WTC11 (cell line): Measurements from ENCODE around the gene DNAJA4. TPM values are rescaled to one million over a fixed set of nuclear protein-coding genes. Genes with fewer than 3 reads are reported as not detected.

Experiments
- ATAC-seq: fragments of 200-7000 bp; cut with Tn5 transposase; 2 replicates; pipeline ENCODE4 v1.10.0; 2021; ENCODE audit warnings: mild to moderate bottlenecking, moderate library complexity
- CTCF ChIA-PET: fragments of 300-600 bp; sonication (Branson Sonifier 250); formaldehyde crosslinking; loops from one replicate; lab custom pipeline; 2021; ENCODE audit warnings: antibody characterized with exemption; lab: Charles Lee
- POLR2A ChIA-PET: fragments of 350-600 bp; sonication (Branson Sonifier 250); formaldehyde crosslinking; loops from one replicate; lab custom pipeline; 2021; ENCODE audit warnings: antibody characterized with exemption; lab: Charles Lee
- DNase-seq: peaks from one replicate; pipeline ENCODE4 v3.0.0; 2021; ENCODE audit warnings: low spot score
- H3K27ac Mint-ChIP-seq: 2 replicates; pipeline ENCODE4 v1.8.0; 2021; ENCODE audit warnings: mixed read lengths
- H3K27me3 Mint-ChIP-seq: 2 replicates; pipeline ENCODE4 v1.8.0; 2021; ENCODE audit warnings: low read depth, mild to moderate bottlenecking, moderate library complexity, mixed read lengths
- H3K36me3 Mint-ChIP-seq: 2 replicates; pipeline ENCODE4 v1.8.0; 2021; ENCODE audit warnings: mixed read lengths
- H3K4me1 Mint-ChIP-seq: 2 replicates; pipeline ENCODE4 v1.8.0; 2022; ENCODE audit warnings: mixed read lengths
- H3K4me3 Mint-ChIP-seq: 2 replicates; pipeline ENCODE4 v1.8.0; 2021; ENCODE audit warnings: mild to moderate bottlenecking, moderate library complexity, mixed read lengths
- H3K9me3 Mint-ChIP-seq: 2 replicates; pipeline ENCODE4 v1.8.0; 2021; ENCODE audit warnings: mixed read lengths
- ARID4B ChIP-seq: sonication (generic); formaldehyde crosslinking; IDR thresholded peaks from 2 replicates; pipeline ENCODE4 v1.8.0; 2023; ENCODE audit warnings: missing genetic modification reagents, mild to moderate bottlenecking, borderline replicate concordance
- ATF1 ChIP-seq: sonication (generic); formaldehyde crosslinking; IDR thresholded peaks from 2 replicates; pipeline ENCODE4 v1.8.1; 2023; ENCODE audit warnings: mild to moderate bottlenecking, moderate library complexity, missing genetic modification reagents
- CREB1 ChIP-seq: sonication (generic); formaldehyde crosslinking; IDR thresholded peaks from 2 replicates; pipeline ENCODE4 v1.8.0; 2023; ENCODE audit warnings: mild to moderate bottlenecking, missing genetic modification reagents
- ELF4 ChIP-seq: sonication (generic); formaldehyde crosslinking; IDR thresholded peaks from 2 replicates; pipeline ENCODE4 v1.8.1; 2022; ENCODE audit warnings: low read depth, mild to moderate bottlenecking, moderate library complexity, missing genetic modification reagents
- ESRRA ChIP-seq: sonication (generic); formaldehyde crosslinking; IDR thresholded peaks from 2 replicates; pipeline ENCODE4 v1.8.1; 2022; ENCODE audit warnings: mild to moderate bottlenecking, missing genetic modification reagents, borderline replicate concordance
- FOXK1 ChIP-seq: sonication (generic); formaldehyde crosslinking; IDR thresholded peaks from 2 replicates; pipeline ENCODE4 v1.8.0; 2022; ENCODE audit warnings: mild to moderate bottlenecking, moderate library complexity, missing genetic modification reagents
- JAZF1 ChIP-seq: fragments of 250-450 bp; sonication (Bioruptor Pico); IDR thresholded peaks from 2 replicates; pipeline ENCODE4 v1.9.0; 2021; ENCODE audit warnings: moderate library complexity, mild to moderate bottlenecking, inconsistent platforms
- NFYB ChIP-seq: sonication (generic); formaldehyde crosslinking; conservative IDR thresholded peaks from 2 replicates; pipeline ENCODE4 v1.8.0; 2022; ENCODE audit warnings: low read depth, missing genetic modification reagents
- NR1H2 ChIP-seq: sonication (generic); formaldehyde crosslinking; IDR thresholded peaks from 2 replicates; pipeline ENCODE4 v1.9.0; 2021; ENCODE audit warnings: mild to moderate bottlenecking, moderate library complexity, missing genetic modification reagents
- OVOL2 ChIP-seq: fragments of 250-450 bp; sonication (Bioruptor Pico); IDR thresholded peaks from 2 replicates; pipeline ENCODE4 v1.9.0; 2021; ENCODE audit warnings: mild to moderate bottlenecking, borderline replicate concordance
- PRRX2 ChIP-seq: fragments of 250-450 bp; sonication (Bioruptor Pico); IDR thresholded peaks from 2 replicates; pipeline ENCODE4 v1.8.0; 2021; ENCODE audit warnings: mild to moderate bottlenecking
- SMAD4 ChIP-seq: sonication (generic); formaldehyde crosslinking; IDR thresholded peaks from 2 replicates; pipeline ENCODE4 v1.8.0; 2022; ENCODE audit warnings: mild to moderate bottlenecking, missing genetic modification reagents
- TP53 ChIP-seq: sonication (generic); formaldehyde crosslinking; IDR thresholded peaks from 2 replicates; pipeline ENCODE4 v1.8.1; 2023; ENCODE audit warnings: mild to moderate bottlenecking, missing genetic modification reagents
- USF2 ChIP-seq: sonication (generic); formaldehyde crosslinking; IDR thresholded peaks from 2 replicates; pipeline ENCODE4 v1.8.1; 2023; ENCODE audit warnings: mild to moderate bottlenecking, missing genetic modification reagents, moderate library complexity
- ZBTB21 ChIP-seq: sonication (generic); formaldehyde crosslinking; IDR thresholded peaks from 2 replicates; pipeline ENCODE4 v1.8.1; 2023; ENCODE audit warnings: mild to moderate bottlenecking, missing genetic modification reagents, borderline replicate concordance
- ZNF423 ChIP-seq: fragments of 250-450 bp; sonication (Bioruptor Pico); IDR thresholded peaks from 2 replicates; pipeline ENCODE4 v2.1.2; 2022; ENCODE audit warnings: mild to moderate bottlenecking, moderate library complexity
- ZNF671 ChIP-seq: fragments of 250-450 bp; sonication (Bioruptor Pico); IDR thresholded peaks from 2 replicates; pipeline ENCODE4 v1.8.0; 2021; ENCODE audit warnings: mild to moderate bottlenecking
- total RNA-seq: library from RNA; stranded (reverse); gene quantifications from 3 replicates; pipeline ENCODE4 v1.2.3, GENCODE V29; 2021
- TF ChIP-seq, protein P1 (sequence below): sonication (generic); formaldehyde crosslinking; IDR thresholded peaks from 2 replicates; pipeline ENCODE4 v1.8.0; 2022; ENCODE audit warnings: missing genetic modification reagents
- TF ChIP-seq, protein P2 (sequence below): fragments of 250-450 bp; sonication (Bioruptor Pico); IDR thresholded peaks from 2 replicates; pipeline ENCODE4 v1.9.0; 2021; ENCODE audit warnings: mild to moderate bottlenecking
- TF ChIP-seq, protein P3 (sequence below): sonication (generic); formaldehyde crosslinking; IDR thresholded peaks from 2 replicates; pipeline ENCODE4 v1.8.0; 2022; ENCODE audit warnings: mild to moderate bottlenecking, missing genetic modification reagents

The DNAJA4 gene
- total RNA-seq, 1 experiment from 2014 or later, result 7.8 TPM

GRCh38 chr15:78232951-78233350 lies 31.4 kb upstream of the DNAJA4 start (continued):
- TF ChIP-seq, protein P1, sequence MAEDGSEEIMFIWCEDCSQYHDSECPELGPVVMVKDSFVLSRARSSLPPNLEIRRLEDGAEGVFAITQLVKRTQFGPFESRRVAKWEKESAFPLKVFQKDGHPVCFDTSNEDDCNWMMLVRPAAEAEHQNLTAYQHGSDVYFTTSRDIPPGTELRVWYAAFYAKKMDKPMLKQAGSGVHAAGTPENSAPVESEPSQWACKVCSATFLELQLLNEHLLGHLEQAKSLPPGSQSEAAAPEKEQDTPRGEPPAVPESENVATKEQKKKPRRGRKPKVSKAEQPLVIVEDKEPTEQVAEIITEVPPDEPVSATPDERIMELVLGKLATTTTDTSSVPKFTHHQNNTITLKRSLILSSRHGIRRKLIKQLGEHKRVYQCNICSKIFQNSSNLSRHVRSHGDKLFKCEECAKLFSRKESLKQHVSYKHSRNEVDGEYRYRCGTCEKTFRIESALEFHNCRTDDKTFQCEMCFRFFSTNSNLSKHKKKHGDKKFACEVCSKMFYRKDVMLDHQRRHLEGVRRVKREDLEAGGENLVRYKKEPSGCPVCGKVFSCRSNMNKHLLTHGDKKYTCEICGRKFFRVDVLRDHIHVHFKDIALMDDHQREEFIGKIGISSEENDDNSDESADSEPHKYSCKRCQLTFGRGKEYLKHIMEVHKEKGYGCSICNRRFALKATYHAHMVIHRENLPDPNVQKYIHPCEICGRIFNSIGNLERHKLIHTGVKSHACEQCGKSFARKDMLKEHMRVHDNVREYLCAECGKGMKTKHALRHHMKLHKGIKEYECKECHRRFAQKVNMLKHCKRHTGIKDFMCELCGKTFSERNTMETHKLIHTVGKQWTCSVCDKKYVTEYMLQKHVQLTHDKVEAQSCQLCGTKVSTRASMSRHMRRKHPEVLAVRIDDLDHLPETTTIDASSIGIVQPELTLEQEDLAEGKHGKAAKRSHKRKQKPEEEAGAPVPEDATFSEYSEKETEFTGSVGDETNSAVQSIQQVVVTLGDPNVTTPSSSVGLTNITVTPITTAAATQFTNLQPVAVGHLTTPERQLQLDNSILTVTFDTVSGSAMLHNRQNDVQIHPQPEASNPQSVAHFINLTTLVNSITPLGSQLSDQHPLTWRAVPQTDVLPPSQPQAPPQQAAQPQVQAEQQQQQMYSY (CRISPR knock-in tag), result no peak
- no peak for TF ChIP-seq ZBTB21 (CRISPR knock-in tag)
- TF ChIP-seq, protein P2, sequence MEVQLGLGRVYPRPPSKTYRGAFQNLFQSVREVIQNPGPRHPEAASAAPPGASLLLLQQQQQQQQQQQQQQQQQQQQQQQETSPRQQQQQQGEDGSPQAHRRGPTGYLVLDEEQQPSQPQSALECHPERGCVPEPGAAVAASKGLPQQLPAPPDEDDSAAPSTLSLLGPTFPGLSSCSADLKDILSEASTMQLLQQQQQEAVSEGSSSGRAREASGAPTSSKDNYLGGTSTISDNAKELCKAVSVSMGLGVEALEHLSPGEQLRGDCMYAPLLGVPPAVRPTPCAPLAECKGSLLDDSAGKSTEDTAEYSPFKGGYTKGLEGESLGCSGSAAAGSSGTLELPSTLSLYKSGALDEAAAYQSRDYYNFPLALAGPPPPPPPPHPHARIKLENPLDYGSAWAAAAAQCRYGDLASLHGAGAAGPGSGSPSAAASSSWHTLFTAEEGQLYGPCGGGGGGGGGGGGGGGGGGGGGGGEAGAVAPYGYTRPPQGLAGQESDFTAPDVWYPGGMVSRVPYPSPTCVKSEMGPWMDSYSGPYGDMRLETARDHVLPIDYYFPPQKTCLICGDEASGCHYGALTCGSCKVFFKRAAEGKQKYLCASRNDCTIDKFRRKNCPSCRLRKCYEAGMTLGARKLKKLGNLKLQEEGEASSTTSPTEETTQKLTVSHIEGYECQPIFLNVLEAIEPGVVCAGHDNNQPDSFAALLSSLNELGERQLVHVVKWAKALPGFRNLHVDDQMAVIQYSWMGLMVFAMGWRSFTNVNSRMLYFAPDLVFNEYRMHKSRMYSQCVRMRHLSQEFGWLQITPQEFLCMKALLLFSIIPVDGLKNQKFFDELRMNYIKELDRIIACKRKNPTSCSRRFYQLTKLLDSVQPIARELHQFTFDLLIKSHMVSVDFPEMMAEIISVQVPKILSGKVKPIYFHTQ (CRISPR knock-in tag), result no peak
- no peak for TF ChIP-seq OVOL2
- no peak for TF ChIP-seq ELF4
- no peak for TF ChIP-seq ZNF423 (CRISPR knock-in tag)
- TF ChIP-seq, protein P3, sequence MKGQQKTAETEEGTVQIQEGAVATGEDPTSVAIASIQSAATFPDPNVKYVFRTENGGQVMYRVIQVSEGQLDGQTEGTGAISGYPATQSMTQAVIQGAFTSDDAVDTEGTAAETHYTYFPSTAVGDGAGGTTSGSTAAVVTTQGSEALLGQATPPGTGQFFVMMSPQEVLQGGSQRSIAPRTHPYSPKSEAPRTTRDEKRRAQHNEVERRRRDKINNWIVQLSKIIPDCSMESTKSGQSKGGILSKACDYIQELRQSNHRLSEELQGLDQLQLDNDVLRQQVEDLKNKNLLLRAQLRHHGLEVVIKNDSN (CRISPR knock-in tag), result no peak

- Mint-ChIP-seq H3K4me3 (no peak overlapping the region), H3K27me3 (no peaks in the 10 kb centered on the region), H3K9me3 (no peaks in the 10 kb centered on the region), H3K36me3 (no peaks in the 10 kb centered on the region), H3K27ac (no peak overlapping the region), H3K4me1 (peaks cover 29% of the 10 kb centered on the region)
- ChIA-PET CTCF (interaction anchor here (0.9 to 1.4 kb wide), 4 partner anchors 52 to 274 kb away, joined by 3 to 5 read pairs (median 4); no protein-coding TSS in a partner anchor), POLR2A (interaction anchor here (1.6 kb wide), 1 partner anchor 32 kb away, joined by 4 read pairs; no protein-coding TSS in a partner anchor)
- no peak for DNase-seq
- TF ChIP-seq ZNF671 (CRISPR knock-in tag) (no peak), PRRX2 (CRISPR knock-in tag) (no peak), SMAD4 (CRISPR knock-in tag) (no peak), NFYB (CRISPR knock-in tag) (no peak), FOXK1 (CRISPR knock-in tag) (no peak), CREB1 (CRISPR knock-in tag) (no peak), ATF1 (no peak), NR1H2 (CRISPR knock-in tag) (no peak), ESRRA (CRISPR knock-in tag) (no peak), USF2 (CRISPR knock-in tag) (no peak), ARID4B (no peak), TP53 (no peak), JAZF1 (CRISPR knock-in tag) (no peak)
- TF ChIP-seq, protein P1 (CRISPR knock-in tag), result no peak
- ATAC-seq, result no peak
Observed at GRCh38 chr15:78233496-78233895, 30.9 kb upstream of the DNAJA4 start.
